ENCODE results near the gene HEXD. TPM values are rescaled to one million over a fixed set of nuclear protein-coding genes. Genes with fewer than 3 reads are reported as not detected.
"Not testable (repeated sequence)": the region's sequence is repeated elsewhere in the genome, so short reads cannot be mapped to it uniquely, and the experiment has no call there.

Gene HEXD
- total RNA-seq, 1 experiment from 2014 or later: 16.2 TPM

DNA sequence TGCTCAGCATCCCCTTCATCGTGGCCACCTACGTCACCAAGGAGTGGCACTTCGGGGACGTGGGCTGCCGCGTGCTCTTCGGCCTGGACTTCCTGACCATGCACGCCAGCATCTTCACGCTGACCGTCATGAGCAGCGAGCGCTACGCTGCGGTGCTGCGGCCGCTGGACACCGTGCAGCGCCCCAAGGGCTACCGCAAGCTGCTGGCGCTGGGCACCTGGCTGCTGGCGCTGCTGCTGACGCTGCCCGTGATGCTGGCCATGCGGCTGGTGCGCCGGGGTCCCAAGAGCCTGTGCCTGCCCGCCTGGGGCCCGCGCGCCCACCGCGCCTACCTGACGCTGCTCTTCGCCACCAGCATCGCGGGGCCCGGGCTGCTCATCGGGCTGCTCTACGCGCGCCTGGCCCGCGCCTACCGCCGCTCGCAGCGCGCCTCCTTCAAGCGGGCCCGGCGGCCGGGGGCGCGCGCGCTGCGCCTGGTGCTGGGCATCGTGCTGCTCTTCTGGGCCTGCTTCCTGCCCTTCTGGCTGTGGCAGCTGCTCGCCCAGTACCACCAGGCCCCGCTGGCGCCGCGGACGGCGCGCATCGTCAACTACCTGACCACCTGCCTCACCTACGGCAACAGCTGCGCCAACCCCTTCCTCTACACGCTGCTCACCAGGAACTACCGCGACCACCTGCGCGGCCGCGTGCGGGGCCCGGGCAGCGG lies 43.4 kb upstream of the HEXD start:
- ChIA-PET CTCF (no interaction called here), POLR2A (no interaction called here)
- H3K9me3 Mint-ChIP-seq (ENCODE audit: unreplicated experiment): no peaks in the 10 kb centered on the region
- DNase-seq (ENCODE audit: unreplicated experiment): no peak
- no peak overlapping the region for H3K4me3 Mint-ChIP-seq (ENCODE audit: unreplicated experiment)
- H3K27me3 Mint-ChIP-seq (ENCODE audit: insufficient read depth, unreplicated experiment): peaks cover 25% of the 10 kb centered on the region
- no peak overlapping the region for H3K27ac Mint-ChIP-seq (ENCODE audit: low read depth, unreplicated experiment)
- TF ChIP-seq, protein P1, sequence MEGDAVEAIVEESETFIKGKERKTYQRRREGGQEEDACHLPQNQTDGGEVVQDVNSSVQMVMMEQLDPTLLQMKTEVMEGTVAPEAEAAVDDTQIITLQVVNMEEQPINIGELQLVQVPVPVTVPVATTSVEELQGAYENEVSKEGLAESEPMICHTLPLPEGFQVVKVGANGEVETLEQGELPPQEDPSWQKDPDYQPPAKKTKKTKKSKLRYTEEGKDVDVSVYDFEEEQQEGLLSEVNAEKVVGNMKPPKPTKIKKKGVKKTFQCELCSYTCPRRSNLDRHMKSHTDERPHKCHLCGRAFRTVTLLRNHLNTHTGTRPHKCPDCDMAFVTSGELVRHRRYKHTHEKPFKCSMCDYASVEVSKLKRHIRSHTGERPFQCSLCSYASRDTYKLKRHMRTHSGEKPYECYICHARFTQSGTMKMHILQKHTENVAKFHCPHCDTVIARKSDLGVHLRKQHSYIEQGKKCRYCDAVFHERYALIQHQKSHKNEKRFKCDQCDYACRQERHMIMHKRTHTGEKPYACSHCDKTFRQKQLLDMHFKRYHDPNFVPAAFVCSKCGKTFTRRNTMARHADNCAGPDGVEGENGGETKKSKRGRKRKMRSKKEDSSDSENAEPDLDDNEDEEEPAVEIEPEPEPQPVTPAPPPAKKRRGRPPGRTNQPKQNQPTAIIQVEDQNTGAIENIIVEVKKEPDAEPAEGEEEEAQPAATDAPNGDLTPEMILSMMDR (IDR thresholded peaks at IDR 0.05; ENCODE audit: unreplicated experiment): no peak
- H3K36me3 Mint-ChIP-seq (ENCODE audit: insufficient read depth, unreplicated experiment): no peaks in the 10 kb centered on the region
- BruUV-seq (replicated peaks): no TSS peak
- intact Hi-C loops (cut with micrococcal nuclease): no loop called here
- H3K4me1 Mint-ChIP-seq (ENCODE audit: insufficient read depth, unreplicated experiment): peaks cover 5% of the 10 kb centered on the region

DNA sequence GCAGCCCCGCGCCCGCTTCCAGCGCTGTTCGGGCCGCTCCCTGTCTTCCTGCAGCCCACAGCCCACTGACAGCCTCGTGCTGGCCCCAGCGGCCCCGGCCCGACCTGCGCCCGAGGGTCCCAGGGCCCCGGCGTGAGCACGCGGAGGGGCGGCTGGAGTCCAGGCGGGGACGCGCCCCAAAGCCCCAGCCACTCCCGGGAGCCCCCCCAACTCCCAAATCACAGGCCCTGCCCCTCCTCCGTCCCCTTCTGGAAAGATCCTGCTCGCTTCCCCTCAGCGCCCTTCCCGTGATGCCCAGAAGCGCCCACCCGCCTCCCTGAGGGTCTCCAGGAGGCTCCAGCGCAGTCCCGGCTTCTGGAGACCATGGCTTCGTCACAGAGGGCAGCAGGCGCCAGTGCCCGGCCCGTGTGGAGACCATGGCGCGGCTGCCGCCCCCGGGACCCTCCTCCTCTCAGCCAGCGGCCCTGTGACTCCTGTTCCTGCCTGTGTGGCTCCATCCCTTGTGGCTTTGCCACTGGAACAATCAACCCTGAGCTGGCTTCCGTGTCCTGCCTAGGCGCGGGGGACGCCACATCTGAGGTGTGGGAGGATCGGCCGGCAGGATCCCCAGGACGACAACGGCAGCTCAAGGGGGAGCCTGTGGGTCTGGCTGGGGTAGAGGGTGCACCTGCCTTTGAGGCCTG lies 42.6 kb upstream of the HEXD start:
- no peaks in the 10 kb centered on the region for H3K36me3 Mint-ChIP-seq (ENCODE audit: insufficient read depth, unreplicated experiment)
- intact Hi-C loops (cut with micrococcal nuclease): no loop called here
- POLR2A ChIA-PET: interaction anchor here (0.5 to 0.6 kb wide), 2 partner anchors 158 to 185 kb away, joined by 3 to 6 read pairs; no protein-coding TSS in a partner anchor
- no peaks in the 10 kb centered on the region for H3K9me3 Mint-ChIP-seq (ENCODE audit: unreplicated experiment)
- CTCF ChIA-PET: interaction anchor here (0.6 kb wide), 1 partner anchor 30 kb away, joined by 3 read pairs; no protein-coding TSS in a partner anchor
- no peak overlapping the region for H3K27ac Mint-ChIP-seq (ENCODE audit: low read depth, unreplicated experiment)
- H3K27me3 Mint-ChIP-seq (ENCODE audit: insufficient read depth, unreplicated experiment): peaks cover 31% of the 10 kb centered on the region
- no peak for DNase-seq (ENCODE audit: unreplicated experiment)
- BruUV-seq (replicated peaks): no TSS peak
- TF ChIP-seq, protein P1 (IDR thresholded peaks at IDR 0.05; ENCODE audit: unreplicated experiment): no peak
- no peak overlapping the region for H3K4me3 Mint-ChIP-seq (ENCODE audit: unreplicated experiment)
- H3K4me1 Mint-ChIP-seq (ENCODE audit: insufficient read depth, unreplicated experiment): peaks cover 5% of the 10 kb centered on the region

DNA sequence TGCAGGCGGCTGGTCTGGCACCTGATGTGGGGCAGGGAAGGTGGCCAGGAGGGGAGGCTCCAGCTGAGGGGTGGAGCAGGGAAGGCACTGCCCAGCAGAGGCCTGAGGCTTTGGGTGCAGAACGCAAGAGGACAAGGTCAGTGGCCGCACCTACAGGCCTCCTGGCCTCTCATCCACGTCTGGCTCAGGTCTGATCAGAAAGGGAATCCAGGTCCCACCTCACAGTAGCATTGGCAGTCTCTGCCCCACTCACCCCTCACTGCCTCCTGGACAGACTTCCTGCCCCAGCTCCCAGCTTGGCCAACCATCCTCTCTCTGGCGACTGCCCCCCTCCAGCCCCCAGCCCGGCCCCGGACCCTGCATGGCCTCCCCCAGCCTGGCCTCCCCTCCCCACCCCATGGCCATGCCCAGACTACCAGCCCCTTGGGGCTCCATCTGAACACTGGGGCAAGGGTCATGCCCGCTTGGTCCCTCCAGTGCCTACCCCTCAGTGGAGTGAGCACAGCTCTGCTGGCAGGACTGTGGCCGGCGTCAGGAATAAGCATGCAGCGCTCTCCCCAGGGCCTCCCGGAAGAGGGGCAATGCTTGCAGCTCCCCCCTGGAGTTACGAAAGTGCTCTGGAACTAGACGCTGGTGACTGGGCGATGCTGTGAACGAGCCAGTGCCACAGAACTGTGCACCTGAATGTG lies 42.0 kb upstream of the HEXD start:
- H3K4me1 Mint-ChIP-seq (ENCODE audit: insufficient read depth, unreplicated experiment): peaks cover 8% of the 10 kb centered on the region
- CTCF ChIA-PET: interaction anchor here (0.6 kb wide), 1 partner anchor 29 kb away, joined by 3 read pairs; no protein-coding TSS in a partner anchor
- intact Hi-C loops (cut with micrococcal nuclease): no loop called here
- H3K4me3 Mint-ChIP-seq (ENCODE audit: unreplicated experiment): no peak overlapping the region
- BruUV-seq (replicated peaks): no TSS peak
- H3K36me3 Mint-ChIP-seq (ENCODE audit: insufficient read depth, unreplicated experiment): no peaks in the 10 kb centered on the region
- TF ChIP-seq, protein P1 (IDR thresholded peaks at IDR 0.05; ENCODE audit: unreplicated experiment): no peak
- no peak for DNase-seq (ENCODE audit: unreplicated experiment)
- H3K9me3 Mint-ChIP-seq (ENCODE audit: unreplicated experiment): no peaks in the 10 kb centered on the region
- POLR2A ChIA-PET: interaction anchor here (0.5 to 0.6 kb wide), 2 partner anchors 157 to 184 kb away, joined by 3 to 6 read pairs; no protein-coding TSS in a partner anchor
- peaks cover 30% of the 10 kb centered on the region for H3K27me3 Mint-ChIP-seq (ENCODE audit: insufficient read depth, unreplicated experiment)
- H3K27ac Mint-ChIP-seq (ENCODE audit: low read depth, unreplicated experiment): no peak overlapping the region

DNA sequence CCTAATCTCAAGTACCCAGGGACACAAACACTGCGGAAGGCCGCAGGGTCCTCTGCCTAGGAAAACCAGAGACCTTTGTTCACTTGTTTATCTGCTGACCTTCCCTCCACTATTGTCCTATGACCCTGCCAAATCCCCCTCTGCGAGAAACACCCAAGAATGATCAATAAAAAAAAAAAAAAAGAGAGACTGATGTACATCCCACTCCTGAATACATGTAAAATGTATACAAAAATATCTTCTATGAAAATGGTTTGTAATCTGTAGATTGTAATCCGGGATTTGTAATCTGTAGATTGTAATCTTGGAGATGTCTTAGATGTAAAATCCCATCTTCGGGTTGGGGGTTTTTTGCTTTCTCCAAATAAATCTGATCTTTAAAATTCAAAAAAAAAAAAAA lies 40.9 kb upstream of the HEXD start:
- H3K4me3 Mint-ChIP-seq (ENCODE audit: unreplicated experiment); H3K27ac Mint-ChIP-seq (ENCODE audit: low read depth, unreplicated experiment); H3K9me3 Mint-ChIP-seq (ENCODE audit: unreplicated experiment); BruUV-seq (replicated peaks); DNase-seq (ENCODE audit: unreplicated experiment); POLR2A ChIA-PET; CTCF ChIA-PET; H3K36me3 Mint-ChIP-seq (ENCODE audit: insufficient read depth, unreplicated experiment); intact Hi-C loops (cut with micrococcal nuclease): not testable (repeated sequence)
- Mint-ChIP-seq H3K27me3 (ENCODE audit: insufficient read depth, unreplicated experiment) (peaks cover 35% of the 10 kb centered on the region), H3K4me1 (ENCODE audit: insufficient read depth, unreplicated experiment) (peaks cover 11% of the 10 kb centered on the region)
